Measurements from ENCODE around the gene ASB1.

DNA sequence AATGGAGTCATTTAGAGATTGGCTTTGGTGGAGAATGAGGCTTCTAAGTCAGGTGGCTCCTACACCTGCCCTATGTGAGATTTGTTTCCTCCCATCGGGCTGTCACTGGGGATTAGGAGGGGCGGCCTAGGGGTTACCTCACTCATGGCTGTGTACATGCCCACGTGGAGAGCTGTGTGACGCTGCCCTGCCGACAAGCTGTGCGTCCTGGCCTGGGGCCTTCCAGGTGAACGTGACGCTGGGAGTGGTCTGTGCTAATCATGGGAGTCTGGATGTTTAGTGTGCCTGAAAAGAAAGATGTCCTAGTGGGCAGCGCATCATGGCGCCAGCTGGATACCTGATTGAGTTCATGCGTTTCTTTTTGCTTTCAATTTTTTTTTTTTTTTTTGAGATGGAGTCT is 14.0 kb downstream of the ASB1 start:
- no peak for TF ChIP-seq BHLHE40 (IDR thresholded peaks at IDR 0.05; ENCODE audit: low read length)
- TF ChIP-seq, protein P1, sequence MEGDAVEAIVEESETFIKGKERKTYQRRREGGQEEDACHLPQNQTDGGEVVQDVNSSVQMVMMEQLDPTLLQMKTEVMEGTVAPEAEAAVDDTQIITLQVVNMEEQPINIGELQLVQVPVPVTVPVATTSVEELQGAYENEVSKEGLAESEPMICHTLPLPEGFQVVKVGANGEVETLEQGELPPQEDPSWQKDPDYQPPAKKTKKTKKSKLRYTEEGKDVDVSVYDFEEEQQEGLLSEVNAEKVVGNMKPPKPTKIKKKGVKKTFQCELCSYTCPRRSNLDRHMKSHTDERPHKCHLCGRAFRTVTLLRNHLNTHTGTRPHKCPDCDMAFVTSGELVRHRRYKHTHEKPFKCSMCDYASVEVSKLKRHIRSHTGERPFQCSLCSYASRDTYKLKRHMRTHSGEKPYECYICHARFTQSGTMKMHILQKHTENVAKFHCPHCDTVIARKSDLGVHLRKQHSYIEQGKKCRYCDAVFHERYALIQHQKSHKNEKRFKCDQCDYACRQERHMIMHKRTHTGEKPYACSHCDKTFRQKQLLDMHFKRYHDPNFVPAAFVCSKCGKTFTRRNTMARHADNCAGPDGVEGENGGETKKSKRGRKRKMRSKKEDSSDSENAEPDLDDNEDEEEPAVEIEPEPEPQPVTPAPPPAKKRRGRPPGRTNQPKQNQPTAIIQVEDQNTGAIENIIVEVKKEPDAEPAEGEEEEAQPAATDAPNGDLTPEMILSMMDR (IDR thresholded peaks at IDR 0.05 in 2 of 3, conservative IDR thresholded peaks at IDR 0.05 in 1 of 3; ENCODE audit: insufficient read depth in 2 of 3, low read depth in 1 of 3, low read length in 3 of 3): no peak
